Measurements from ENCODE around the gene EVA1C.

Gene EVA1C

GRCh38 chr21:32562426-32562825, 149.9 kb downstream of the EVA1C start:
- no peak for DNase-seq (ENCODE audit: low read depth in 2 of 2)

- DNase-seq (ENCODE audit: low read depth in 2 of 2) = no peak
Measured at GRCh38 chr21:32562915-32563314, 150.4 kb downstream of the EVA1C start.
